H1 (cell line): Measurements from ENCODE around the gene DUS4L. TPM values are rescaled to one million over a fixed set of nuclear protein-coding genes. Genes with fewer than 3 reads are reported as not detected.

Source experiments
- CTCF ChIA-PET: fragments of 300-600 bp; sonication (Branson Sonifier 250); formaldehyde crosslinking; loops from one replicate; lab custom pipeline; 2021; ENCODE audit not compliant: partially characterized antibody; lab: Charles Lee
- POLR2A ChIA-PET: fragments of 300-600 bp; sonication (Branson Sonifier 250); formaldehyde crosslinking; loops from one replicate; lab custom pipeline; 2021; ENCODE audit warnings: inconsistent platforms; ENCODE audit not compliant: partially characterized antibody; lab: Charles Lee
- DNase-seq, 2 experiments: peaks; one replicate each; pipeline versions ENCODE4 v3.0.0 to v3.0.0-alpha.2; 2010 to 2022; ENCODE audit warnings: low spot score in 2 of 2, low read depth in 1 of 2, mixed read lengths in 1 of 2
- FAIRE-seq: peaks from 2 replicates; lab custom pipeline; 2011; peaks lifted over from hg19 to GRCh38; lab: Jason Lieb, UNC
- H2AFZ ChIP-seq: 2 replicates; pipeline ENCODE4 v1.8.1; 2012; ENCODE audit warnings: low read length, inconsistent platforms
- H2AK5ac ChIP-seq: 2 replicates; pipeline ENCODE4 v1.6.1; 2013; ENCODE audit warnings: low read depth, low read length
- H2BK120ac ChIP-seq: replicated peaks from 2 replicates; pipeline ENCODE3; 2013; ENCODE audit warnings: low read depth, low read length, inconsistent platforms
- H2BK12ac ChIP-seq: 2 replicates; pipeline ENCODE4 v1.6.1; 2013; ENCODE audit warnings: low read depth, low read length
- H2BK15ac ChIP-seq: 2 replicates; pipeline ENCODE4 v1.6.1; 2013; ENCODE audit warnings: low read length
- H2BK20ac ChIP-seq: 2 replicates; pipeline ENCODE4 v1.6.1; 2013; ENCODE audit warnings: low read length
- H2BK5ac ChIP-seq: 2 replicates; pipeline ENCODE4 v1.6.1; 2013; ENCODE audit warnings: low read depth, low read length
- H3K14ac ChIP-seq: 2 replicates; pipeline ENCODE4 v1.6.1; 2013; ENCODE audit warnings: inconsistent platforms; ENCODE audit not compliant: insufficient read length
- H3K18ac ChIP-seq: 2 replicates; pipeline ENCODE4 v1.6.1; 2013; ENCODE audit warnings: low read length; ENCODE audit errors: extremely low read depth
- H3K23ac ChIP-seq: 2 replicates; pipeline ENCODE4 v1.6.1; 2013; ENCODE audit warnings: inconsistent platforms; ENCODE audit not compliant: insufficient read length
- H3K23me2 ChIP-seq: 2 replicates; pipeline ENCODE4 v1.6.1; 2013; ENCODE audit warnings: low read depth, low read length
- H3K27ac ChIP-seq: 2 replicates; pipeline ENCODE4 v1.6.1; 2011; ENCODE audit warnings: low read depth, low read length, inconsistent platforms
- H3K27me3 ChIP-seq, 4 experiments: replicated peaks in 1 of 4; 1 replicate in 1 of 4; 2 replicates in 3 of 4; pipeline versions ENCODE4 v1.6.1 to v1.8.1; 2011 to 2013; ENCODE audit warnings: low read length in 3 of 4, mild to moderate bottlenecking in 3 of 4, inconsistent platforms in 2 of 4, mixed read lengths in 2 of 4, moderate library complexity in 1 of 4; ENCODE audit not compliant: control insufficient read depth in 3 of 4, insufficient read depth in 3 of 4; ENCODE audit errors: extremely low read depth in 1 of 4
- H3K36me3 ChIP-seq, 4 experiments: 2 replicates each; pipeline versions ENCODE4 v1.6.1 to v1.8.1; 2011 to 2013; ENCODE audit warnings: mild to moderate bottlenecking in 4 of 4, low read length in 3 of 4, moderate library complexity in 2 of 4, control low read depth in 1 of 4, inconsistent platforms in 1 of 4; ENCODE audit not compliant: insufficient read depth in 4 of 4, control insufficient read depth in 2 of 4
- H3K4ac ChIP-seq: replicated peaks from 2 replicates; pipeline ENCODE3; 2013; ENCODE audit warnings: low read length, low read depth, mixed read lengths, inconsistent platforms; ENCODE audit not compliant: insufficient read length
- H3K4me1 ChIP-seq, 4 experiments: replicated peaks in 1 of 4; 1 replicate in 1 of 4; 2 replicates in 3 of 4; pipeline versions ENCODE4 v1.6.1 to v1.8.1; 2011 to 2013; ENCODE audit warnings: low read length in 3 of 4, inconsistent platforms in 2 of 4, mixed read lengths in 1 of 4; ENCODE audit not compliant: insufficient read depth in 4 of 4, control insufficient read depth in 3 of 4
- H3K4me2 ChIP-seq, 2 experiments: 2 replicates each; pipeline versions ENCODE4 v1.6.1 to v1.8.1; 2011 to 2013; ENCODE audit warnings: low read depth in 2 of 2, low read length in 2 of 2, control low read depth in 1 of 2, inconsistent platforms in 1 of 2, mild to moderate bottlenecking in 1 of 2; ENCODE audit not compliant: insufficient read depth in 1 of 2
- H3K4me3 ChIP-seq, 4 experiments: fragments of 200-600, 300-600 bp in 1 of 4; sonication (generic), shearing (Covaris generic), sonication (Bioruptor Twin) in 1 of 4; 2 replicates each; pipeline versions ENCODE4 v1.5.1 to v1.8.1; 2011 to 2016; ENCODE audit warnings: low read length in 4 of 4, low read depth in 3 of 4, control low read depth in 2 of 4, inconsistent platforms in 2 of 4, mild to moderate bottlenecking in 2 of 4, mixed read lengths in 1 of 4, moderate library complexity in 1 of 4; ENCODE audit not compliant: insufficient read depth in 2 of 4; ENCODE audit errors: extremely low read depth in 1 of 4
- H3K56ac ChIP-seq: replicated peaks from 2 replicates; pipeline ENCODE3; 2013; ENCODE audit warnings: low read depth, mild to moderate bottlenecking, mixed read lengths, low read length, inconsistent platforms; ENCODE audit not compliant: insufficient read length
- H3K79me1 ChIP-seq: 2 replicates; pipeline ENCODE4 v1.6.1; 2013; ENCODE audit warnings: low read depth, low read length, control low read depth
- H3K79me2 ChIP-seq, 2 experiments: 2 replicates each; pipeline versions ENCODE4 v1.6.1 to v1.8.1; 2012 to 2013; ENCODE audit warnings: low read length in 2 of 2, mild to moderate bottlenecking in 2 of 2, inconsistent platforms in 1 of 2; ENCODE audit not compliant: insufficient read depth in 2 of 2, control insufficient read depth in 1 of 2
- H3K9ac ChIP-seq, 4 experiments: replicated peaks in 1 of 4; 1 replicate in 1 of 4; 2 replicates in 3 of 4; pipeline versions ENCODE4 v1.6.1 to v1.8.1; 2011 to 2013; ENCODE audit warnings: low read depth in 3 of 4, low read length in 3 of 4, control low read depth in 2 of 4, mild to moderate bottlenecking in 2 of 4, moderate library complexity in 2 of 4, inconsistent platforms in 1 of 4; ENCODE audit errors: extremely low read depth in 1 of 4
- H3K9me3 ChIP-seq, 2 experiments: 2 replicates each; pipeline versions ENCODE4 v1.6.1 to v1.8.1; 2012 to 2013; ENCODE audit warnings: mild to moderate bottlenecking in 2 of 2, moderate library complexity in 2 of 2, control low read depth in 1 of 2, inconsistent platforms in 1 of 2, low read depth in 1 of 2, low read length in 1 of 2, mixed read lengths in 1 of 2; ENCODE audit not compliant: insufficient read depth in 2 of 2
- H4K20me1 ChIP-seq, 2 experiments: replicated peaks in 1 of 2; 2 replicates each; pipeline versions ENCODE3 to v1.8.1; 2011 to 2013; ENCODE audit warnings: inconsistent platforms in 2 of 2, low read length in 2 of 2, mild to moderate bottlenecking in 1 of 2; ENCODE audit not compliant: insufficient read depth in 2 of 2, control insufficient read depth in 1 of 2
- H4K5ac ChIP-seq: 2 replicates; pipeline ENCODE4 v1.6.1; 2013; ENCODE audit warnings: low read length, low read depth, mixed read lengths, inconsistent platforms; ENCODE audit not compliant: insufficient read length
- H4K8ac ChIP-seq: 2 replicates; pipeline ENCODE4 v1.8.0; 2013; ENCODE audit warnings: mild to moderate bottlenecking, moderate library complexity, low read length, inconsistent platforms; ENCODE audit not compliant: insufficient read depth; ENCODE audit errors: extremely low read depth
- H4K91ac ChIP-seq: replicated peaks from 2 replicates; pipeline ENCODE3; 2013; ENCODE audit warnings: low read length, mixed read lengths, inconsistent platforms; ENCODE audit not compliant: insufficient read length
- BACH1 ChIP-seq: IDR thresholded peaks from 2 replicates; pipeline ENCODE4 v1.6.1; 2012; ENCODE audit warnings: low read length, improper control_type of control experiment
- GABPA ChIP-seq: IDR thresholded peaks from 2 replicates; pipeline ENCODE4 v1.6.1; 2011; ENCODE audit warnings: mild to moderate bottlenecking, low read length, moderate library complexity, borderline replicate concordance; ENCODE audit not compliant: insufficient read depth
- JUN ChIP-seq: IDR thresholded peaks from 2 replicates; pipeline ENCODE4 v1.6.1; 2011; ENCODE audit warnings: low read depth, mild to moderate bottlenecking, improper control_type of control experiment, low read length
- KDM5A ChIP-seq: fragments of 200-600 bp; IDR thresholded peaks from 2 replicates; pipeline ENCODE4 v1.7.1; 2012; ENCODE audit warnings: mild to moderate bottlenecking, low read length, inconsistent platforms, mixed read lengths
- PHF8 ChIP-seq: fragments of 200-600 bp; sonication (generic); conservative IDR thresholded peaks from 2 replicates; pipeline ENCODE4 v1.7.1; 2012; ENCODE audit warnings: low read depth, mild to moderate bottlenecking, inconsistent platforms, low read length, moderate library complexity
- RFX5 ChIP-seq: IDR thresholded peaks from 2 replicates; pipeline ENCODE4 v1.6.1; 2011; ENCODE audit warnings: low read depth, low read length, improper control_type of control experiment, borderline replicate concordance
- RXRA ChIP-seq: IDR thresholded peaks from 2 replicates; pipeline ENCODE4 v1.6.1; 2011; ENCODE audit warnings: low read depth, mild to moderate bottlenecking, low read length, moderate library complexity; ENCODE audit not compliant: insufficient read depth
- SIX5 ChIP-seq: IDR thresholded peaks from 2 replicates; pipeline ENCODE4 v1.6.1; 2011; ENCODE audit warnings: mild to moderate bottlenecking, low read depth, low read length
- SP2 ChIP-seq: IDR thresholded peaks from 2 replicates; pipeline ENCODE4 v1.6.1; 2012; ENCODE audit warnings: mild to moderate bottlenecking, low read length, inconsistent platforms
- SP4 ChIP-seq: IDR thresholded peaks from 2 replicates; pipeline ENCODE4 v1.6.1; 2012; ENCODE audit warnings: low read length, inconsistent platforms
- SRF ChIP-seq: IDR thresholded peaks from 2 replicates; pipeline ENCODE4 v1.6.1; 2011; ENCODE audit warnings: mild to moderate bottlenecking, low read depth, low read length, moderate library complexity
- SUZ12 ChIP-seq: fragments of 200-600 bp; sonication (generic); IDR thresholded peaks from 2 replicates; pipeline ENCODE4 v1.6.1; 2012; ENCODE audit warnings: mild to moderate bottlenecking, inconsistent platforms, low read length, moderate library complexity, mixed read lengths
- TAF7 ChIP-seq: optimal IDR thresholded peaks from 2 replicates; pipeline ENCODE3; 2011; ENCODE audit warnings: low read depth, mild to moderate bottlenecking, inconsistent platforms, low read length, moderate library complexity, borderline replicate concordance
- WGBS, 2 experiments: shearing (Covaris generic) in 1 of 2; methylation state at CpG; one replicate each; pipeline versions ENCODE4 v1.1.6 to v1.1.7; 2013 to 2015; ENCODE audit warnings: low lambda C conversion rate in 2 of 2, mixed read lengths in 2 of 2, inconsistent platforms in 1 of 2, low coverage in 1 of 2, missing lambda C conversion rate in 1 of 2; ENCODE audit not compliant: insufficient replicate concordance in 2 of 2, insufficient coverage in 1 of 2, insufficient read length in 1 of 2; ENCODE audit errors: extremely low coverage in 1 of 2, missing lambda C conversion rate in 1 of 2; 5-methylcytosine and 5-hydroxymethylcytosine counted together
- polyA plus RNA-seq, 7 experiments: library from polyadenylated mRNA; depleted of rRNA in 3 of 7; stranded (reverse) in 5 of 7; unstranded in 2 of 7; fragments of >200 nt in 5 of 7; fragments of 200-250 nt in 2 of 7; gene quantifications; 1 replicate in 5 of 7; 2 replicates in 1 of 7; 4 replicates in 1 of 7; pipeline versions ENCODE4 v1.2.1 to v1.2.3, GENCODE V29; 2011 to 2013; ENCODE audit warnings: missing spikeins in 2 of 7, mixed read lengths in 2 of 7
- total RNA-seq: library from RNA; stranded (reverse); fragmentation: NEBNext Ultra II Directional; extraction: Animal tissue kit (Norgen Biotek cat#: 25700); gene quantifications from 2 replicates; pipeline ENCODE4 v1.2.1, GENCODE V29; 2021

The DUS4L gene
- total and polyA plus RNA-seq, 2 of the 8 experiments (the other 6 are each of a cell fraction or from before 2014, with no cell fraction given): 6.1 to 11.5 TPM

DNA sequence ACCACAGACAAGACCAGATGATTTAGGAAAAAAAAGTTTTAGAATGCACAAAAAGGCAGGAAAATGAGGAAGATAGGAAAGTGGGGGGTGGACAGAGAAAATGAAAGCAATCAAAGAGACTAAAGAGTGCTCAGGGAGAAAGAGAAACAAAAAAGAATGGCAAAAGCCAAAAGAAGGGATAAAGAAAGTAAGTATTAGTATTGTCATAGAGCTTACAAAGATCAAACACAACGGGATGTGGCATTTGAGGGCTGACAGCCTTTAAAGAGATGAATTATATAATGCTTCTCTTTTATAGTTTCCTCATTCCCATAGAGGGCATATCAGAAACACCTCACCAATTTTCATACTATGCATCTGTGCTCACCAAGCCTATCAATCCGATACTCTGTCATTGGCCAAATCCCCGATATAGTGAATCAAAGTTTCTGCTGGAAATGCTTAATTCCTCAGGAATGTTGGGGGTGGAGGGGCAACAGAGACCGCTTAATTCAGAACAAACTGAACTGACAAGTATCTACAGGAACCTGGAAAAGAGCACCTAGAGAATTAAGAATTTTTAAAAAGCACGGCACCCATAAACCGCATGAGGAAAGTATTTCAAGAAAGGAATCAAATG lies 2.8 kb upstream of the DUS4L start:
- no peak overlapping the region for H3K23ac ChIP-seq
- H3K56ac ChIP-seq: no peak overlapping the region
- no peak overlapping the region for H4K8ac ChIP-seq
- peaks cover 0 to 58% of the 10 kb centered on the region in 2 experiments; a peak in 3 of 4 replicates for H3K79me2 ChIP-seq
- DNase-seq (no peak), FAIRE-seq (no peak)
- TF ChIP-seq TAF7 (no peak), SUZ12 (no peak), RXRA (no peak), BACH1 (no peak), SIX5 (no peak), KDM5A (no peak), PHF8 (no peak), SP2 (no peak), GABPA (no peak), RFX5 (no peak), JUN (no peak), SP4 (no peak), SRF (no peak)
- no peak overlapping the region for H3K27ac ChIP-seq
- H2BK20ac ChIP-seq: no peak overlapping the region
- no peak overlapping the region for H2AK5ac ChIP-seq
- no peak overlapping the region for H2BK15ac ChIP-seq
- no peak overlapping the region for H2BK120ac ChIP-seq
- H2BK5ac ChIP-seq: no peak overlapping the region
- H2BK12ac ChIP-seq: no peak overlapping the region
- H3K9me3 ChIP-seq: no peaks in the 10 kb centered on the region
- H3K18ac ChIP-seq: no peak overlapping the region
- peaks cover 3% of the 10 kb centered on the region; the same call in 1 of the 2 replicates for H3K23me2 ChIP-seq
- no peak overlapping the region for H3K4me2 ChIP-seq
- H3K4ac ChIP-seq: no peak overlapping the region
- peaks cover 0 to 3% (median 0%) of the 10 kb centered on the region in 4 experiments; a peak in 2 of 7 replicates for H3K4me1 ChIP-seq
- ChIA-PET CTCF (no interaction called here), POLR2A (no interaction called here)
- H3K36me3 ChIP-seq: peaks cover 0 to 15% (median 0%) of the 10 kb centered on the region in 4 experiments; a peak in 2 of 8 replicates
- no peak overlapping the region for H3K14ac ChIP-seq
- peaks cover 0 to 3% of the 10 kb centered on the region in 2 experiments for H4K20me1 ChIP-seq
- H2AFZ ChIP-seq: no peak overlapping the region
- WGBS, 2 experiments: 82% methylated on average over 6 of the region's 6 CpGs; no CpG with 5 or more reads in 1 of the 2 experiments
- no peak overlapping the region for H3K4me3 ChIP-seq
- no peaks in the 10 kb centered on the region for H3K27me3 ChIP-seq
- no peak overlapping the region for H4K91ac ChIP-seq
- no peak overlapping the region for H3K9ac ChIP-seq
- peaks cover 3% of the 10 kb centered on the region; the same call in 1 of the 2 replicates for H3K79me1 ChIP-seq
- H4K5ac ChIP-seq: no peak overlapping the region
